ENCODE results near the gene ZNF408.

ZNF408 gene

GRCh38 chr11:46694607-46695006, 6.2 kb upstream of the ZNF408 start:
- in situ Hi-C loops (cut with MboI; ENCODE audit: low sequenced_read_pairs, unreplicated experiment): no loop called here
- no peak for TF ChIP-seq CTCF (IDR thresholded peaks at IDR 0.05; ENCODE audit: borderline replicate concordance, control extremely low read depth, extremely low read depth, insufficient read depth, missing control alignments)
- no peak for DNase-seq (ENCODE audit: low spot score)

DNA sequence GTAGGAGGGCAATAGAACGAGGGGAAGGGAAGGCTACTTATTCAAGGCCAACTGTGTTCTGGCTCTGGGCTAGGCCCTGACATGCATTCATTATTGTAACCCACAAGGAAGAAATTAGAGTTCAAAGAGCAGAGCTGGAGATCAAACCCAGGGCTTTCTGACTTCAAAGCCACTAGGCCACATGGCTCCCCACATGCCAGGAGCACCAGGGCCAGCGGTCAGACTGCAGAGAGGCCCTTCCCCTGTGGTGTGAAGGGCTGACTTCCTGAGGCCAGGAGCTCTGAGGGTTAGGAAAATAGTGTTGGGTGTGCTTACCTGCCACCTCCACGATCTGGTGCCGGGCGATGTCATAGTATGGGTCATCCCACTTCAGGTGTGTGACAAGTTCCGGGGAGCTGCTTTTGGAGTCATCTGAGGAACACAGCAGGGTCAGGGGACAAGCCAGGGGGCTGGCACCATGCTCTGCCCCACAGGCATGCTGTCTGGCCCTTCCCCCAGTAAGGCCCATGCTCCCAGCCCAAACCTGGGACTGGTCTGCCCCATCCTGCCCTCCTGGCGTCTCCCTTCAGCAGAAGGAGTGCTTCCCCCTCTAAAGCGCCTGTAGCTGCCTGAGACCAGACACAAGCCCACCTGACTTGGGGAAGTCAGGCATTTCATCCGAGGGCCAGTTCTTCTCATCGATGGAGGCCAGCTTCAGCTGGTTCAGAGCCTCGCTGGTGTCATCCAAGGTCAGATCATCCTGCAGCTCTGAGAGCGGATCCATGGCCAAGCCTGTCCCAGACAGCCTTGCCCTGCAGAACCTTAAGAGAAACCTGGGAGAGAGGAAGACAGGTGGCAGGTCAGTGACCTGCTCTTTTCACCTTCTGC, 5.3 kb upstream of the ZNF408 start:
- TF ChIP-seq CTCF (IDR thresholded peaks at IDR 0.05; ENCODE audit: borderline replicate concordance, control extremely low read depth, extremely low read depth, insufficient read depth, missing control alignments): no peak
- in situ Hi-C loops (cut with MboI; ENCODE audit: low sequenced_read_pairs, unreplicated experiment): no loop called here
- no peak for DNase-seq (ENCODE audit: low spot score)

- DNase-seq (ENCODE audit: low spot score): no peak
- in situ Hi-C loops (cut with MboI; ENCODE audit: low sequenced_read_pairs, unreplicated experiment): no loop called here
- no peak for TF ChIP-seq CTCF (IDR thresholded peaks at IDR 0.05; ENCODE audit: borderline replicate concordance, control extremely low read depth, extremely low read depth, insufficient read depth, missing control alignments)
Measured at GRCh38 chr11:46696212-46696558, 4.6 kb upstream of the ZNF408 start.

- TF ChIP-seq CTCF (IDR thresholded peaks at IDR 0.05; ENCODE audit: borderline replicate concordance, control extremely low read depth, extremely low read depth, insufficient read depth, missing control alignments): no peak
- in situ Hi-C loops (cut with MboI; ENCODE audit: low sequenced_read_pairs, unreplicated experiment): no loop called here
- no peak for DNase-seq (ENCODE audit: low spot score)
Measured at GRCh38 chr11:46697303-46697702, 3.5 kb upstream of the ZNF408 start.

GRCh38 chr11:46697723-46698122, 3.1 kb upstream of the ZNF408 start:
- DNase-seq (ENCODE audit: low spot score): no peak
- no peak for TF ChIP-seq CTCF (IDR thresholded peaks at IDR 0.05; ENCODE audit: borderline replicate concordance, control extremely low read depth, extremely low read depth, insufficient read depth, missing control alignments)
- in situ Hi-C loops (cut with MboI; ENCODE audit: low sequenced_read_pairs, unreplicated experiment): no loop called here

DNA sequence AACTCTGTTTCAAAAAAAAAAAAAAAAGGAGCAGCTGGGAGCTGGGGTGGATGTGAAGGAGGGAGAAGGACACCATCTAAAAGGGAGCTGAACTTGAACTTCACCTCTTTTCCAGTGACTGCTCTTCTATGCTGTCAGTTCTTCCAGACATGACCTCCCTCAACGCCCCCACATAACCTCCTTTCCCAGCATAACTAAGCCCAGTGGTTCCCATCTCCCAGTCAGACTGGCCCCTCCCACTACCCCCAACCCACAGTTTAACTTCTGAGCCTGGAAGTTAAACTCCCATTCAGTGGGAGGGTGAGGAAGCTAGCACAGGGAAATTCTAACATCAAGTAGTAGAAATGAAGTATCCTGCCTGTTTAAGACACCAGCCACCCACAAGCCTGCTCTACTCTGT, 2.2 kb upstream of the ZNF408 start:
- no peak for DNase-seq (ENCODE audit: low spot score)
- in situ Hi-C loops (cut with MboI; ENCODE audit: low sequenced_read_pairs, unreplicated experiment): no loop called here
- TF ChIP-seq CTCF (IDR thresholded peaks at IDR 0.05; ENCODE audit: borderline replicate concordance, control extremely low read depth, extremely low read depth, insufficient read depth, missing control alignments): no peak
